ENCODE data around the gene TCOF1.

The TCOF1 gene, protein sequence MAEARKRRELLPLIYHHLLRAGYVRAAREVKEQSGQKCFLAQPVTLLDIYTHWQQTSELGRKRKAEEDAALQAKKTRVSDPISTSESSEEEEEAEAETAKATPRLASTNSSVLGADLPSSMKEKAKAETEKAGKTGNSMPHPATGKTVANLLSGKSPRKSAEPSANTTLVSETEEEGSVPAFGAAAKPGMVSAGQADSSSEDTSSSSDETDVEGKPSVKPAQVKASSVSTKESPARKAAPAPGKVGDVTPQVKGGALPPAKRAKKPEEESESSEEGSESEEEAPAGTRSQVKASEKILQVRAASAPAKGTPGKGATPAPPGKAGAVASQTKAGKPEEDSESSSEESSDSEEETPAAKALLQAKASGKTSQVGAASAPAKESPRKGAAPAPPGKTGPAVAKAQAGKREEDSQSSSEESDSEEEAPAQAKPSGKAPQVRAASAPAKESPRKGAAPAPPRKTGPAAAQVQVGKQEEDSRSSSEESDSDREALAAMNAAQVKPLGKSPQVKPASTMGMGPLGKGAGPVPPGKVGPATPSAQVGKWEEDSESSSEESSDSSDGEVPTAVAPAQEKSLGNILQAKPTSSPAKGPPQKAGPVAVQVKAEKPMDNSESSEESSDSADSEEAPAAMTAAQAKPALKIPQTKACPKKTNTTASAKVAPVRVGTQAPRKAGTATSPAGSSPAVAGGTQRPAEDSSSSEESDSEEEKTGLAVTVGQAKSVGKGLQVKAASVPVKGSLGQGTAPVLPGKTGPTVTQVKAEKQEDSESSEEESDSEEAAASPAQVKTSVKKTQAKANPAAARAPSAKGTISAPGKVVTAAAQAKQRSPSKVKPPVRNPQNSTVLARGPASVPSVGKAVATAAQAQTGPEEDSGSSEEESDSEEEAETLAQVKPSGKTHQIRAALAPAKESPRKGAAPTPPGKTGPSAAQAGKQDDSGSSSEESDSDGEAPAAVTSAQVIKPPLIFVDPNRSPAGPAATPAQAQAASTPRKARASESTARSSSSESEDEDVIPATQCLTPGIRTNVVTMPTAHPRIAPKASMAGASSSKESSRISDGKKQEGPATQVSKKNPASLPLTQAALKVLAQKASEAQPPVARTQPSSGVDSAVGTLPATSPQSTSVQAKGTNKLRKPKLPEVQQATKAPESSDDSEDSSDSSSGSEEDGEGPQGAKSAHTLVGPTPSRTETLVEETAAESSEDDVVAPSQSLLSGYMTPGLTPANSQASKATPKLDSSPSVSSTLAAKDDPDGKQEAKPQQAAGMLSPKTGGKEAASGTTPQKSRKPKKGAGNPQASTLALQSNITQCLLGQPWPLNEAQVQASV (N-terminal part only)

GRCh38 chr5:150357326-150358260 lies at the start of gene TCOF1:
TCOF1 (plus strand) TSS chr5:150357697; CDS start chr5:150357747, 50 bp downstream.
- peak; percentile 99 for DNase-seq

- DNase-seq = no peak
These were observed 48.2 kb upstream of the TCOF1 start for GRCh38 chr5:150309101-150309885.

GRCh38 chr5:150309886-150310239 lies 47.6 kb upstream of the TCOF1 start:
- DNase-seq = no peak

DNA sequence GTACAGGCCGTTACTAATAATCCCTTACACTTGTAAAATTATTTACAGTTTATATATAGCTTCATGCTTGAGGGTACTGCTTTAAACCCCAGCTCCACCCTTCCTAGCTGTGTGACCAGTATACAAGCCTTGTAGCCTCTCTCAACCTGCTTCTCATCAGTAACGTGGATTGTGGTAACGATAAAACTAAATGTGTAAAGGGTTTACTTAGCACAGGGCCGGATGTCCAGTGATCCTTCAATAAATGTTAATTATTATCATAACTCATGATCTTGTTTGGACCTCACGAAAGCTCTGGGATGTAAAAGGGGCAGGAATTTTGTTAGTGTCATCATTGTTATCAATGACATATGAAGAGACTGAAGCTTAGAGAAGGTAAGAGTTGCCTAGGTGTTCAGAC lies 47.3 kb upstream of the TCOF1 start:
- DNase-seq = no peak

DNA sequence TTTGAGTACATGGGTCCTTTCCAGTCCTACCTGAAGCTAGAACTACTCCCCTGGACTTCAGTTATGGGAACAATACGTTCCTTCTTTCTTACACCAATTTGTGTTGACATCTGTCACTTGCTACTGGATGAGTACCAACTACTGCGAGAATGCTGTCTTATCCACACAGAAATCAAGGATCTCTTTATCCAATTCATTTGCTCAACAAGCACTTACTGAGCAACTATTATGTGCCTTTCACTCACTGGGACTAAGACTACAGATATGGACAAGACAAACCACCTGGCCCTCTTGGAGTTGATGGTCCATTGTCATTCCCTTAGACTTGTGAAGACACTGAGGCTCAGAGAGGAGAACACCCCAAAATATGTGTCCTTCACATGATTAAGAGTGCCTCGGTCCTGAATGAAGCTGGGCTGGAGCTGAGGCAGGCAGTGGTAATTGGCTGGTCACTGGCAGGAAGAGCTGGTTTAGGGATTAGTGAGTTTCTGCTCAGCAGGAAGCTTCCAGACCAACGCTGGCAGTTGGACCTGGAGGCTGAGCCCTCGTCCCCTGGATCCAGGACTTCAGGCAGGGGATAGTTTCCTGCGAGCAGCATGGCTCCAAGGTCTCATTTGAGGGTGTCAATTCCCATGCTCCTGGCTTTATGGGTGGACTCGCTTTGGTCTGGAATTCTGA lies 46.3 kb upstream of the TCOF1 start:
- DNase-seq = no peak

DNA sequence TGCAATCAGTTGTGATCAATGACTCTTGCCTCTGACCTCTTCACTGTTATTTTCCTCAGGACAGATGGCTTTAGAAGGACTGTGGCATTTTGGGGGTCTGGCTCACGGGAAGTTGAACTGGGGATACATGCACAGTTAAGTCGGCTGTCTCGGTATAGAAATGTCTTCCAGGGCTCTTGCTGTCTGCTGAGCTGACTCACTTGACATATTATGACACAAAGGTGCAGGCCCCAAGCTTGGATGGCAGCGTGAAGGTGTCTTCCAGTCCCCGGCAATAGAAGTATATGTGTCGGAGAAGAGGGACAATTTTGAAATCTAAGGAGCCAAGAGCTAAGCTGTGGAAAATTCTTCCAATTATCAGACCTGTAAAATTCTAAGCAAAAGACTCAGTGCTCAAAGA lies 45.0 kb upstream of the TCOF1 start:
- DNase-seq = no peak

- DNase-seq = no peak
These were observed 44.0 kb upstream of the TCOF1 start for GRCh38 chr5:150313501-150313900.

DNA sequence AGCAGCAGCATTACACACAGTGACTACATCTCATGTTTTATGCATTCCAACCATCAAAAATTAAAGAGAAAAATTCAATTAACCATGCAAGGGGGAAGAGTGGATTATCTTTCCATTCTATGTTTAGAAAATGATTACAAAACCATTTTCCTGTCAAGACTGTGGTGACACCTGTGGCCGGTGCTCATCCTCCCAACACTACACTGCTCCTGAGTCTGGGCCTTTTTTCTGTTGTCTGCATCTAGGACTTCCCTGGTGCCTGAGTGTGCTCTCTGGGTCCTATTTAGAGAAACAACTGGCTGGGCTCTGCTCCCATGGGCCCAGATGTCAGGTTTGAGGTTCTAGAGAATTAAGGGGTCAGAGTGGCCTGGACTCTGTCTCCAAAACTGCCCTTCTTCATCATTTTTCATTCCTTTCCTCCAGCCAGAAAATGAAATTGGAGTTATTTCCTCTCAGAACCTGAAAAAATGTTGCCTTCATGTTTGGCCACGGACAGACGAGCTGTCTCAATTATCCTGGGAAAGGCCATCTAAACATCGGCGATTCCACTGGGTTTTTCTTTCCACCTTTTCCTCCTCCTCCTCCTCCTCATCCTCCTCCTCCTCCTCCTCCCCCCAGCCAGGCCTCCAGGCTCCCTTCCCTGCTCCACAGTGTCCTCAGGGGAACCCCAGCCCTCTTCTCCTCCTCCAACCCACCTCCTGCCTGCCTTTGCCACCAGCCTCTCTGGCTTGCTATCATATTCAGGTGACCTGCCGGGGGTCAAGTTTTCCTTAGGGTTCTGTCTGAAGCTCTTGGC lies 43.4 kb upstream of the TCOF1 start:
- DNase-seq = no peak

DNA sequence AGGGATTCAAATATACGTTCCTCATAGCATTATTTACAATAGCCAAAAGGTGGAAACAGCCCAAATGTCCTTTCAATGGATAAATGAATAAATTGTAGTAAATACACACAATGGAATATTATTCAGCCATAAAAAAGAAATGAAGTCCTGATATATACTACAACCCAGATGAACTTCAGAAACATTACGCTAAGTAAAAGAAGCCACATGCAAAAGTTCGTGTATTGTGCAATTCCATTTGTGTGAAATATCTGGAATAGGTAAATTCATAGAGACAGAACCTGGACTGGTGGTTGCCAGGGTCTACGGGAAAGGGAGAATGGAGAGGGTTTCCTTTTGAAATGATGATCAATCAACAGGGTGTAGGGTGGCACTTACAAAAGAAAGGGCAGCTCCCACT lies 42.3 kb upstream of the TCOF1 start:
- no peak for DNase-seq

GRCh38 chr5:150316320-150316719 lies 41.2 kb upstream of the TCOF1 start:
- no peak for DNase-seq

DNA sequence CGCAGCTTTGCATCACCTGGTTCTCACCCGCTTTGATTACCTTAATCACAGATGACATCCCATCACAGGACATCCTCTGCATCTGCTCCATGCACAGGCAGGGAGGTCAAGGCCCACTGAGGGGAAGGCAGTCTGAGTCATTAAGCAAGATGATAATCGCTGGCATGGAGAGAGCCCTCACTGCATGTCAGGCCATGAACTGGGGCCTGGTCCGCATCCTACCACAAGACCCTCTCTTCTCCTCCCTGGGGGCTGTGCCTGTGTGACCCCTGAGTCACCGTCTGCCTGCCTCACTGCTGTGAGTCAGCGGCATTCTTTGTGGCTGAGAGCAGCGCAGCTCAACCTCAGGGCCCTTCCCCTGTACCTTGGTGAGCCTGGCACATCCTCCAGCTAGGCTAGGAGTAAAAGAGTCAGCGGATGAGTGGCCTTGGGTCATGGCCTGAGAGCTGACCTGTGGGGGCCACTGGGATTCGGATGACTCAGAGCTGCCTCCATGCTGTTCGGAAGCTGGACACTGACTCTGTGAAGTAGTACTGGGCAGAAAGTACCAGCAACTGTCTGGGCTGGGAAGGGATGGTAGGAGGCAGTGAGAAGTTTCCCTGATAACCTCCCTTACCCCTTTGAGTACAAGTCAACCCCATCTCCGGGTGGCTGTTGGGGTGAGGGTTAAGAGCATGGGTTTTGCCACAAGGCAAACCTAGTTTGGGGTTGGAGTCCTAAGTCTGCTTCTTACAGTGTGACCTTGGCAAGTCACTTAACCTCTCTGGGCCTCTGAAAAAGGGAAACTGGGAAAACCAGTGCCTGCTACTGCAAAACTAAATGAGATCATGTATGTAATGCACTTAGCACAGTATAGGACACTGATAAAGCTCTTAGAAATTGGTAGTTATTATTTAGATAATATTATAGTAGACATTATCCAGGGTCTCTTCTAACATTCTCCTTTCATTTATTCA lies 40.2 kb upstream of the TCOF1 start:
- no peak for DNase-seq

DNA sequence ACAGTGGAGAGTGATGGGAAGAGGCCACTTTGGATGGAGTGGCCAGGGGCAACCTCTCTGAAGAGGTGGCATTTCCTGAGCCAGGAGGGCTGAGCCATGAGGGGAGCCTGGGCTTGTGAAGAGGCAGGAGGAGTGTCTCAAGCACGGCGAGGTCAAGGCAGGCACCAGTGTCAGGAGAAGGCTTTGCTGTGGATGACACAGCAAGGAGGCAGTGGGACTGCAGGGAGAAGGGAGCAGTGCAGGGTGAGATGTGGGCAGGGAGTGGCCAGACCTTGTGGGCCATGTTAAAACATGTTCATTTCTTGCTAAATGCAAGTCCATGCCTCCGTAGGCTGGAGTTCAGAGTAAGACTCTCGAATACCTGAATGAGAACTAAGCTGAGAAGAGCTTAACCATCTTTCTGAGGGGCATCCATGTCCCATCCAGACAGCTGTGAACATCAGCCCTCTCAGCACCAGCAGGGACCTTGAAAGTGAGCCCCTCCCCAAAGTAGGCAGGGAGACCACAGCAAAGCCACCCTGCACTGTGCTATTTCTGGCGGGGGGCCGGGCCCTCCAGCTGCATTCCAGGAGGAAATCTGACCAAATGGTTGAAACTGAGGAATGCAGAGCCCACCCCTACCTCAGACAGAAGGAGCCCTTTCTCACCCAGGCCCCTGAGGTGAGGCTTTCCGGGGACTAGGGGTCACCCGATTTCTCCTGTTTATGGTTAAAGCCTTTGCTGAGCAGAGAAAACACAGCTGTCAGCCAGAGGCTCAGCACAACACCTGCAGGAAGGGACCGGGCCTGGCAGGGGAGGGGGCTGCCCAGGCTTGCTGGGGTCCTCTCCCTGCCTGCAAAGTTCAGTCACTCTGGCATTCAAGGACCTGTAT lies 38.6 kb upstream of the TCOF1 start:
- DNase-seq = no peak

DNA sequence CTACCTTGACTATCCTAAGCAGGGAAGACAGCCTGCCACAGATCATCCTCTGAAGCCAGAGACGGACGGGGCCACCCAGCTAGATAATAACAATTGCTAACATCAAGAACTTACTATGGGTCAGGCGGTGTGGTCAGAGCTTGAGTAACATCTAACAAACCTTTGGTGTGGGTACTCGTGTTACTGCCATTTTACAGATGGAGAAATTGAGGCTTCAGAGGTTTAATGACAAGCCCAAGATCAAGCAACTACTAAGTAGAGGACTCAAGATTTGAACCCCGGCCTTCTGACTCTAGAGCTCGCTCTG lies 38.1 kb upstream of the TCOF1 start:
- DNase-seq = no peak

GRCh38 chr5:150320044-150320613 lies 37.4 kb upstream of the TCOF1 start:
- no peak for DNase-seq

DNA sequence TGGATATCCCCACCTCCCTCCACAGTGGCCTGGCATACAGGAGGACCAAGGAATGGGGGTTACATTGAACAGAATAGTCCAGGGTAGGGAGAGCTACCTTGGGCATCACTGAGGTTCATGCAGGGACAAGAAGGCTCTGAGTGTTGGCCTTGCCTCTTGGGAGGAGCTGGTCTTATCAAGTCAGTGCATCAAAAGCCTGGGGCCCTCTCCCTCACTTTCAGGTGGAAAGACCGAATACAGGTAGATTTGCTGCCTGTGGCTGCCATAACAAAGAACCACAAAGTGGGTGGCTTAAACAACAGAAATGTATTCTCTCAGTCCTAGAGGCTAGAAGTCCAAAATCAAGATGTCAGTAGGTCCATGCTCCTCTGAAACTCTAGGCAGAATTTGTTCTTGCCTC lies 36.3 kb upstream of the TCOF1 start:
- DNase-seq = no peak

DNA sequence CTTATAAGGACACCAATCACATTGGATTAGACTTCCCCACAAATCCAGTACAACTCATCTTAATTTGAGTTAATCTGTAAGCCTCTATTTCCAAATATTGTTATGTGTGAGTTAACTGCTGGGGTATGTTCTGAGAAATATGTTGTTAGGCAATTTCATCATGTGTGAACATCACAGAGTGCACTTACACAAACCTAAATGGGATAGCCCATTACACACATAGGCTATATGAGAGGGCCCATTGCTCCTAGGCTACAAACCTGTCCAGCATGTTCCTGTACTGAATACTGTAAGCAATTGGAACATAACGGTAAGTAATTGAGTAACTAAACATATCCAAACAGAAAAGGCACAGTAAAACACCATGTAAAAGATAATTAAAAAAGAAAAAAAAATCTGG lies 35.7 kb upstream of the TCOF1 start:
- DNase-seq = no peak

- no peak for DNase-seq
These were observed 35.3 kb upstream of the TCOF1 start for GRCh38 chr5:150322202-150322601.
